ENCODE measurements around the gene CHST11.
A peak's percentile ranks its signal among the peaks of the same experiment; 100 is the strongest.
"Not testable (repeated sequence)": the region's sequence is repeated elsewhere in the genome, so short reads cannot be mapped to it uniquely, and the experiment has no call there.

Gene CHST11

GRCh38 chr12:104560881-104561280, 104.1 kb downstream of the CHST11 start:
- DNase-seq = no peak
- TF ChIP-seq GATA1 (IDR thresholded peaks at IDR 0.05; ENCODE audit: low read depth, low read length) (no peak), POLR2A (IDR thresholded peaks at IDR 0.05; ENCODE audit: low read length) (no peak)

- no peak for TF ChIP-seq POLR2A (IDR thresholded peaks at IDR 0.05; ENCODE audit: low read length)
- TF ChIP-seq GATA1 (IDR thresholded peaks at IDR 0.05; ENCODE audit: low read depth, low read length) = no peak
- no peak for DNase-seq
These were observed 106.0 kb downstream of the CHST11 start for GRCh38 chr12:104562763-104563162.

GRCh38 chr12:104564662-104565061, 107.9 kb downstream of the CHST11 start:
- DNase-seq = not testable (repeated sequence)

GRCh38 chr12:104565606-104566243, 109.0 kb downstream of the CHST11 start:
- no peak for DNase-seq
- no peak for TF ChIP-seq GATA1 (IDR thresholded peaks at IDR 0.05; ENCODE audit: low read depth, low read length)
- no peak for TF ChIP-seq POLR2A (IDR thresholded peaks at IDR 0.05; ENCODE audit: low read length)

GRCh38 chr12:104566244-104566993, 109.7 kb downstream of the CHST11 start:
- TF ChIP-seq POLR2A (IDR thresholded peaks at IDR 0.05; ENCODE audit: low read length) (no peak), GATA1 (IDR thresholded peaks at IDR 0.05; ENCODE audit: low read depth, low read length) (no peak)

GRCh38 chr12:104567832-104568486, 111.2 kb downstream of the CHST11 start:
- DNase-seq = peak in 1 of 2 experiments; percentile 64
- no peak for TF ChIP-seq GATA1 (IDR thresholded peaks at IDR 0.05; ENCODE audit: low read depth, low read length)
- no peak for TF ChIP-seq POLR2A (IDR thresholded peaks at IDR 0.05; ENCODE audit: low read length)

More at GRCh38 chr12:104566244-104566993, 109.7 kb downstream of the CHST11 start:
- DNase-seq = no peak

- TF ChIP-seq GATA1 (IDR thresholded peaks at IDR 0.05; ENCODE audit: low read depth, low read length) = no peak
- no peak for TF ChIP-seq POLR2A (IDR thresholded peaks at IDR 0.05; ENCODE audit: low read length)
These were observed 111.7 kb downstream of the CHST11 start for GRCh38 chr12:104568487-104568868.

GRCh38 chr12:104568935-104569334, 112.2 kb downstream of the CHST11 start:
- no peak for DNase-seq
- TF ChIP-seq GATA1 (IDR thresholded peaks at IDR 0.05; ENCODE audit: low read depth, low read length) (no peak), POLR2A (IDR thresholded peaks at IDR 0.05; ENCODE audit: low read length) (no peak)

More at GRCh38 chr12:104568487-104568868, 111.7 kb downstream of the CHST11 start:
- peak in 1 of 2 experiments; percentile 60 for DNase-seq

- DNase-seq = peak; percentile 34 to 57
- TF ChIP-seq POLR2A (IDR thresholded peaks at IDR 0.05; ENCODE audit: low read length) = no peak
- TF ChIP-seq GATA1 (IDR thresholded peaks at IDR 0.05; ENCODE audit: low read depth, low read length) = no peak
These were observed 112.8 kb downstream of the CHST11 start for GRCh38 chr12:104569346-104570173.

- DNase-seq = no peak
- TF ChIP-seq POLR2A (IDR thresholded peaks at IDR 0.05; ENCODE audit: low read length) (no peak), GATA1 (IDR thresholded peaks at IDR 0.05; ENCODE audit: low read depth, low read length) (no peak)
These were observed 113.6 kb downstream of the CHST11 start for GRCh38 chr12:104570174-104570907.

GRCh38 chr12:104571328-104571727, 114.6 kb downstream of the CHST11 start:
- TF ChIP-seq GATA1 (IDR thresholded peaks at IDR 0.05; ENCODE audit: low read depth, low read length) = no peak
- TF ChIP-seq POLR2A (IDR thresholded peaks at IDR 0.05; ENCODE audit: low read length) = no peak
- no peak for DNase-seq

GRCh38 chr12:104574353-104574752, 117.6 kb downstream of the CHST11 start:
- not testable (repeated sequence) for DNase-seq

- DNase-seq = peak in 1 of 2 experiments; percentile 16
These were observed 118.0 kb downstream of the CHST11 start for GRCh38 chr12:104574758-104575157.
